ENCODE measurements around the gene CEP78. TPM values are rescaled to one million over a fixed set of nuclear protein-coding genes. Genes with fewer than 3 reads are reported as not detected.

CEP78 gene, protein sequence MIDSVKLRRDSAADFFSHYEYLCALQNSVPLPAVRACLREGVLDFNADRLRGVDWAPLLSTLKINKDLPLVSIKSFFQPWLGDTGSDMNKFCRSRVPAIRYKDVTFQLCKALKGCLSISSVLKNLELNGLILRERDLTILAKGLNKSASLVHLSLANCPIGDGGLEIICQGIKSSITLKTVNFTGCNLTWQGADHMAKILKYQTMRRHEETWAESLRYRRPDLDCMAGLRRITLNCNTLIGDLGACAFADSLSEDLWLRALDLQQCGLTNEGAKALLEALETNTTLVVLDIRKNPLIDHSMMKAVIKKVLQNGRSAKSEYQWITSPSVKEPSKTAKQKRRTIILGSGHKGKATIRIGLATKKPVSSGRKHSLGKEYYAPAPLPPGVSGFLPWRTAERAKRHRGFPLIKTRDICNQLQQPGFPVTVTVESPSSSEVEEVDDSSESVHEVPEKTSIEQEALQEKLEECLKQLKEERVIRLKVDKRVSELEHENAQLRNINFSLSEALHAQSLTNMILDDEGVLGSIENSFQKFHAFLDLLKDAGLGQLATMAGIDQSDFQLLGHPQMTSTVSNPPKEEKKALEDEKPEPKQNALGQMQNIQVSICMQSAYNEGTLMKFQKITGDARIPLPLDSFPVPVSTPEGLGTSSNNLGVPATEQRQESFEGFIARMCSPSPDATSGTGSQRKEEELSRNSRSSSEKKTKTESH
- 6.0 TPM for polyA plus RNA-seq (2013, experiment 1 of 2)
- polyA plus RNA-seq (2013, experiment 2 of 2), result 5.7 TPM

DNA sequence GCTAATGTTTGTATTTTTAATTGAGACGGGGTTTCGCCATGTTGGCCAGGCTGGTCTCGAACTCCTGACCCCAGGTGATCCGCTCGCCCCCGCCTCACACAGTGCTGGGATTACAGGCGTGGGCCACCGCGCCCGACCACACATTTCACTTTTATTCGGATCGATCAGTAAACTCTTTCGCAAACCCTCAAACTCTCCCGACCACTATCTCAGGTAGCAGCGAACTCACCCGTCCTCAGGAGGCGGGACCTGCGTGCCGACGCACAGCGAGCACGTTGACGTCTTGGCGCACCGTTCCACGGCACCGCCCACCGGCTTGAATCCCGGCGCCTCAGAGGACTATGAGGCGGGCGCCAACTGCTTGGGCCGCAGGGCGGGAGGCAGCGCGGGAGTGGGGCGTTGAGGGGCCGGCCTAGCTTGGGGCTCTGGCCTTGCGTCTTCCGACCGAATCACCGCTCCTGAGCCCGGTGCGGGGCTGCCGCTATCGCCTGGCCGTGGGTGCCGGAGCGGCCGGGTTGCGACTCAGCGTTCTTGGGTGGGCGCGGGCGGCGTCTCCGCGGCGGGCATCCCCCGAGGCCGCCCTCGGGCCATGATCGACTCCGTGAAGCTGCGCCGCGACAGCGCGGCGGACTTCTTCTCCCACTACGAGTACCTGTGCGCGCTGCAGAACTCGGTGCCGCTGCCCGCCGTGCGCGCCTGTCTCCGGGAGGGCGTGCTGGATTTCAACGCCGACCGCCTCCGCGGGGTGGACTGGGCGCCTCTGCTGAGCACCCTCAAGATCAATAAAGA lies at the start of gene CEP78:
TSS of gene CEP78 (plus strand) at position 314 of the 789 bp plus-strand sequence. CDS start at position 590, 276 bp downstream.
- Histone ChIP-seq H3K4ac (ENCODE audit: low read depth in 1 of 2, low read length in 2 of 2) (peak within 1 kb of the TSS in 1 of 2 experiments; percentile 86), H3K9me3 (ENCODE audit: control insufficient read depth, low read length) (no peaks in the 10 kb centered on the region), H2BK15ac (ENCODE audit: low read depth, poor library complexity, severe bottlenecking) (peak within 1 kb of the TSS; percentile 37), H3K79me1 (replicated peaks; ENCODE audit: low read length, poor library complexity, severe bottlenecking) (peaks cover 27% of the 10 kb centered on the region), H2BK5ac (ENCODE audit: low read depth, low read length, poor library complexity, severe bottlenecking) (peak within 1 kb of the TSS; percentile 91), H3K27ac (ENCODE audit: low read length, poor library complexity, severe bottlenecking) (peak within 1 kb of the TSS; percentile 94), H4K91ac (ENCODE audit: low read length) (peak within 1 kb of the TSS; percentile 35), H4K8ac (ENCODE audit: low read length) (peak within 1 kb of the TSS; percentile 94), H3K4me3 (ENCODE audit: insufficient read depth in 1 of 2, low read depth in 1 of 2, low read length in 2 of 2) (peak within 1 kb of the TSS; percentile 81 to 93), H3K18ac (ENCODE audit: low read depth in 1 of 2, low read length in 2 of 2) (peak within 1 kb of the TSS; percentile 63 to 93), H3K36me3 (ENCODE audit: control insufficient read depth in 1 of 2, insufficient read depth in 2 of 2, low read depth in 1 of 2, low read length in 2 of 2) (peaks cover 0 to 3% of the 10 kb centered on the region in 2 experiments), H3K23ac (ENCODE audit: low read length in 2 of 2) (peak within 1 kb of the TSS in 1 of 2 experiments; percentile 81), H3K14ac (ENCODE audit: low read length in 2 of 2) (peak within 1 kb of the TSS in 1 of 2 experiments; percentile 92), H2BK120ac (ENCODE audit: low read depth, low read length) (no peak within 1 kb of the TSS), H2AK5ac (ENCODE audit: low read length, severe bottlenecking) (no peak within 1 kb of the TSS), H3K4me1 (ENCODE audit: control insufficient read depth, insufficient read depth, low read depth, low read length) (peaks cover 6% of the 10 kb centered on the region), H2BK12ac (ENCODE audit: low read length in 2 of 2) (no peak within 1 kb of the TSS), H3K9ac (ENCODE audit: low read length) (peak within 1 kb of the TSS; percentile 92), H3K4me2 (ENCODE audit: low read length, poor library complexity, severe bottlenecking) (peak within 1 kb of the TSS; percentile 78), H2AFZ (ENCODE audit: low read depth, low read length) (peak within 1 kb of the TSS; percentile 100), H3K27me3 (ENCODE audit: control insufficient read depth in 1 of 2, insufficient read depth in 1 of 2, low read length in 2 of 2) (no peaks in the 10 kb centered on the region)
- peak; percentile 91 for DNase-seq
- WGBS, result under 1% methylated on average over 74 of the region's 87 CpGs

DNA sequence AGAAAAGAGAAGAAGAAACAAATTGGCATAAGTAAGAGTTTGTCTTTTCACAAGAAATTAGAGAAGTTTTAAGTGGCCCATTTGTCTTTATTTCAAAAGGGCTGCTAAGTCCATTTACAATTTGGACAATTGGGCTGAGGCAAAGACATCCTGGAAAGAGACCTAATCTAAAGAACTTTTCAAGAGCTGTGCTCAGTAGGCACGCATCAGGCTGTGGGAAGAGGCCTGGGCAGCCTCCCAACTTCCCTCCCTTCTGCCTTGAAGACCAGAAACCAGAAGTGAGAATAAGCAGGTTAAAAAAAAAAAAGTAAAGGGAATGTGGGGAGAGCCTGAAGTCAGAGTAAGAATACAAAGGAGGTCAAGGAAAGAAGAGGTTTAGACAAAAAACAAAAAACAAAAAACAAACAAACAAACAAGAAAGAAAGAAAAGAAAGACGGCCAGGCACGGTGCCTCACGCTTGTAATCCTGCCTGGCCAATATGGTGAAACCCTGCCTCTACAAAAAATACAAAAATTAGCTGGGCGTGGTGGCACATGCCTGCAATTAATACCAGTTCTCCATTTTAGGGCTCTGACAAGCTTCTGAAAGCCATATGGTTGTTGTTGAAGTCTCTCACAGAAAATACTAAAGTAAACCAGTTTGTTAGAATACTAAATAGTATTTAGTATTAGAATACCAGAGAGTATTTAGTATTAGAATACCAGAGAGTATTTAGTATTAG lies 48.0 kb upstream of the CEP78 start:
- no peak overlapping the region for H2AFZ ChIP-seq (ENCODE audit: low read depth, low read length)
- H2BK5ac ChIP-seq (ENCODE audit: low read depth, low read length, poor library complexity, severe bottlenecking), result no peak overlapping the region
- no peak overlapping the region for H3K23ac ChIP-seq (ENCODE audit: low read length in 2 of 2)
- H2AK5ac ChIP-seq (ENCODE audit: low read length, severe bottlenecking), result no peak overlapping the region
- H3K4me3 ChIP-seq (ENCODE audit: insufficient read depth in 1 of 2, low read depth in 1 of 2, low read length in 2 of 2), result no peak overlapping the region
- H3K27ac ChIP-seq (ENCODE audit: low read length, poor library complexity, severe bottlenecking), result no peak overlapping the region
- H3K14ac ChIP-seq (ENCODE audit: low read length in 2 of 2), result no peak overlapping the region
- H3K9me3 ChIP-seq (ENCODE audit: control insufficient read depth, low read length), result no peaks in the 10 kb centered on the region
- no peak overlapping the region for H4K91ac ChIP-seq (ENCODE audit: low read length)
- no peak overlapping the region for H2BK12ac ChIP-seq (ENCODE audit: low read length in 2 of 2)
- H3K27me3 ChIP-seq (ENCODE audit: control insufficient read depth in 1 of 2, insufficient read depth in 1 of 2, low read length in 2 of 2), result peaks cover 0 to 4% of the 10 kb centered on the region in 2 experiments
- H2BK15ac ChIP-seq (ENCODE audit: low read depth, poor library complexity, severe bottlenecking), result no peak overlapping the region
- H3K9ac ChIP-seq (ENCODE audit: low read length), result no peak overlapping the region
- H3K36me3 ChIP-seq (ENCODE audit: control insufficient read depth in 1 of 2, insufficient read depth in 2 of 2, low read depth in 1 of 2, low read length in 2 of 2), result no peaks in the 10 kb centered on the region
- no peak overlapping the region for H3K4me2 ChIP-seq (ENCODE audit: low read length, poor library complexity, severe bottlenecking)
- no peak overlapping the region for H2BK120ac ChIP-seq (ENCODE audit: low read depth, low read length)
- H3K79me1 ChIP-seq (replicated peaks; ENCODE audit: low read length, poor library complexity, severe bottlenecking), result no peaks in the 10 kb centered on the region
- H3K4me1 ChIP-seq (ENCODE audit: control insufficient read depth, insufficient read depth, low read depth, low read length), result no peaks in the 10 kb centered on the region
- no peak for DNase-seq
- H3K4ac ChIP-seq (ENCODE audit: low read depth in 1 of 2, low read length in 2 of 2), result no peak overlapping the region
- H4K8ac ChIP-seq (ENCODE audit: low read length), result no peak overlapping the region
- WGBS, result 83% methylated on average over 1 of the region's 5 CpGs
- no peak overlapping the region for H3K18ac ChIP-seq (ENCODE audit: low read depth in 1 of 2, low read length in 2 of 2)

DNA sequence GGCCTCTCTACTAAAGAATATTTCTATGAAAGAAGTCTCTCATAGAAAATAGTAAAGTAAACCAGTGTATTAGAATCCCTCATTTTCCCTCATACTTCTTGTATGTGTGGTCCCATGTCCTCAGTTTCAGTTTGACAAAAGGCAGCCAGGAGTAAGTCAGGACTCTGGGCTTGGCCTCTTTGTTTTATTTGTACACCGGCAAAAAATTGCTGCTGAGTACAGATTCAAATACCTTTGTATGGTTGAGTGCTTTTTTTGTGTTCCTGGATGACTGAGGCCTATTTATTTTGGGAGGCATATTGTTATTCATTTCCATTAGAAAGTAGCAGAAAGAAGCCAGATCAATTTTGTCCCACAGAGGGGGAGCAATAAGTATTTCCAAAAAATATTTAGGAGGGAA lies 47.3 kb upstream of the CEP78 start:
- Histone ChIP-seq H2BK12ac (ENCODE audit: low read length in 2 of 2) (no peak overlapping the region), H4K91ac (ENCODE audit: low read length) (no peak overlapping the region), H3K14ac (ENCODE audit: low read length in 2 of 2) (no peak overlapping the region), H3K4me1 (ENCODE audit: control insufficient read depth, insufficient read depth, low read depth, low read length) (no peaks in the 10 kb centered on the region), H2BK120ac (ENCODE audit: low read depth, low read length) (no peak overlapping the region), H3K9me3 (ENCODE audit: control insufficient read depth, low read length) (no peaks in the 10 kb centered on the region), H2BK5ac (ENCODE audit: low read depth, low read length, poor library complexity, severe bottlenecking) (no peak overlapping the region), H3K18ac (ENCODE audit: low read depth in 1 of 2, low read length in 2 of 2) (no peak overlapping the region), H2AK5ac (ENCODE audit: low read length, severe bottlenecking) (no peak overlapping the region), H3K27me3 (ENCODE audit: control insufficient read depth in 1 of 2, insufficient read depth in 1 of 2, low read length in 2 of 2) (peaks cover 0 to 7% of the 10 kb centered on the region in 2 experiments), H3K79me1 (replicated peaks; ENCODE audit: low read length, poor library complexity, severe bottlenecking) (no peaks in the 10 kb centered on the region), H3K4ac (ENCODE audit: low read depth in 1 of 2, low read length in 2 of 2) (no peak overlapping the region), H2AFZ (ENCODE audit: low read depth, low read length) (no peak overlapping the region), H3K27ac (ENCODE audit: low read length, poor library complexity, severe bottlenecking) (no peak overlapping the region), H4K8ac (ENCODE audit: low read length) (no peak overlapping the region), H2BK15ac (ENCODE audit: low read depth, poor library complexity, severe bottlenecking) (no peak overlapping the region), H3K36me3 (ENCODE audit: control insufficient read depth in 1 of 2, insufficient read depth in 2 of 2, low read depth in 1 of 2, low read length in 2 of 2) (no peaks in the 10 kb centered on the region), H3K9ac (ENCODE audit: low read length) (no peak overlapping the region), H3K4me3 (ENCODE audit: insufficient read depth in 1 of 2, low read depth in 1 of 2, low read length in 2 of 2) (no peak overlapping the region), H3K23ac (ENCODE audit: low read length in 2 of 2) (no peak overlapping the region), H3K4me2 (ENCODE audit: low read length, poor library complexity, severe bottlenecking) (no peak overlapping the region)
- no peak for DNase-seq
- 100% methylated on average over 1 of the region's 1 CpG for WGBS
